ENCODE results near the gene RAX2. TPM values are rescaled to one million over a fixed set of nuclear protein-coding genes. Genes with fewer than 3 reads are reported as not detected.

RAX2 gene
- total and polyA plus RNA-seq, 2 donors from 2014 or later, result not detected

GRCh38 chr19:3781603-3782002 lies 9.6 kb upstream of the RAX2 start:
- H3K4me3 ChIP-seq (ENCODE audit: low read length in 3 of 3), result no peak overlapping the region
- DNase-seq (no peak), FAIRE-seq (no peak)
- no peak overlapping the region for H3K27ac ChIP-seq (ENCODE audit: low read depth in 2 of 2, low read length in 2 of 2)
- H3K9me3 ChIP-seq (ENCODE audit: control insufficient read depth in 2 of 3, insufficient read depth in 1 of 3, low read length in 3 of 3), result peaks cover 0 to 14% (median 3%) of the 10 kb centered on the region in 3 donors
- H3K36me3 ChIP-seq (ENCODE audit: control insufficient read depth in 2 of 3, insufficient read depth in 3 of 3, low read length in 3 of 3), result no peaks in the 10 kb centered on the region
- TF ChIP-seq, protein P1, sequence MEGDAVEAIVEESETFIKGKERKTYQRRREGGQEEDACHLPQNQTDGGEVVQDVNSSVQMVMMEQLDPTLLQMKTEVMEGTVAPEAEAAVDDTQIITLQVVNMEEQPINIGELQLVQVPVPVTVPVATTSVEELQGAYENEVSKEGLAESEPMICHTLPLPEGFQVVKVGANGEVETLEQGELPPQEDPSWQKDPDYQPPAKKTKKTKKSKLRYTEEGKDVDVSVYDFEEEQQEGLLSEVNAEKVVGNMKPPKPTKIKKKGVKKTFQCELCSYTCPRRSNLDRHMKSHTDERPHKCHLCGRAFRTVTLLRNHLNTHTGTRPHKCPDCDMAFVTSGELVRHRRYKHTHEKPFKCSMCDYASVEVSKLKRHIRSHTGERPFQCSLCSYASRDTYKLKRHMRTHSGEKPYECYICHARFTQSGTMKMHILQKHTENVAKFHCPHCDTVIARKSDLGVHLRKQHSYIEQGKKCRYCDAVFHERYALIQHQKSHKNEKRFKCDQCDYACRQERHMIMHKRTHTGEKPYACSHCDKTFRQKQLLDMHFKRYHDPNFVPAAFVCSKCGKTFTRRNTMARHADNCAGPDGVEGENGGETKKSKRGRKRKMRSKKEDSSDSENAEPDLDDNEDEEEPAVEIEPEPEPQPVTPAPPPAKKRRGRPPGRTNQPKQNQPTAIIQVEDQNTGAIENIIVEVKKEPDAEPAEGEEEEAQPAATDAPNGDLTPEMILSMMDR (IDR thresholded peaks at IDR 0.05; ENCODE audit: borderline replicate concordance, extremely low read depth, insufficient read depth), result no peak
- no peaks in the 10 kb centered on the region for H3K4me1 ChIP-seq (ENCODE audit: control insufficient read depth in 2 of 3, insufficient read depth in 2 of 3, low read depth in 1 of 3, low read length in 3 of 3)
- intact Hi-C loops (cut with DNase I), result no loop called here
- peaks cover 2% of the 10 kb centered on the region for H3K27me3 ChIP-seq (ENCODE audit: control insufficient read depth, insufficient read depth, low read length)
- H3K9ac ChIP-seq (ENCODE audit: low read length in 3 of 3), result no peak overlapping the region

GRCh38 chr19:3780786-3781304 lies 8.8 kb upstream of the RAX2 start:
- no peak for FAIRE-seq
- Histone ChIP-seq H3K36me3 (ENCODE audit: control insufficient read depth in 2 of 3, insufficient read depth in 3 of 3, low read length in 3 of 3) (no peaks in the 10 kb centered on the region), H3K4me1 (ENCODE audit: control insufficient read depth in 2 of 3, insufficient read depth in 2 of 3, low read depth in 1 of 3, low read length in 3 of 3) (no peaks in the 10 kb centered on the region), H3K9me3 (ENCODE audit: control insufficient read depth in 2 of 3, insufficient read depth in 1 of 3, low read length in 3 of 3) (peaks cover 0 to 14% (median 3%) of the 10 kb centered on the region in 3 donors), H3K27me3 (ENCODE audit: control insufficient read depth, insufficient read depth, low read length) (peaks cover 2% of the 10 kb centered on the region), H3K27ac (ENCODE audit: low read depth in 2 of 2, low read length in 2 of 2) (no peak overlapping the region), H3K4me3 (ENCODE audit: low read length in 3 of 3) (no peak overlapping the region), H3K9ac (ENCODE audit: low read length in 3 of 3) (no peak overlapping the region)
- TF ChIP-seq, protein P1 (IDR thresholded peaks at IDR 0.05; ENCODE audit: borderline replicate concordance, extremely low read depth, insufficient read depth), result no peak
- DNase-seq, result no peak
- intact Hi-C loops (cut with DNase I), result no loop called here

DNA sequence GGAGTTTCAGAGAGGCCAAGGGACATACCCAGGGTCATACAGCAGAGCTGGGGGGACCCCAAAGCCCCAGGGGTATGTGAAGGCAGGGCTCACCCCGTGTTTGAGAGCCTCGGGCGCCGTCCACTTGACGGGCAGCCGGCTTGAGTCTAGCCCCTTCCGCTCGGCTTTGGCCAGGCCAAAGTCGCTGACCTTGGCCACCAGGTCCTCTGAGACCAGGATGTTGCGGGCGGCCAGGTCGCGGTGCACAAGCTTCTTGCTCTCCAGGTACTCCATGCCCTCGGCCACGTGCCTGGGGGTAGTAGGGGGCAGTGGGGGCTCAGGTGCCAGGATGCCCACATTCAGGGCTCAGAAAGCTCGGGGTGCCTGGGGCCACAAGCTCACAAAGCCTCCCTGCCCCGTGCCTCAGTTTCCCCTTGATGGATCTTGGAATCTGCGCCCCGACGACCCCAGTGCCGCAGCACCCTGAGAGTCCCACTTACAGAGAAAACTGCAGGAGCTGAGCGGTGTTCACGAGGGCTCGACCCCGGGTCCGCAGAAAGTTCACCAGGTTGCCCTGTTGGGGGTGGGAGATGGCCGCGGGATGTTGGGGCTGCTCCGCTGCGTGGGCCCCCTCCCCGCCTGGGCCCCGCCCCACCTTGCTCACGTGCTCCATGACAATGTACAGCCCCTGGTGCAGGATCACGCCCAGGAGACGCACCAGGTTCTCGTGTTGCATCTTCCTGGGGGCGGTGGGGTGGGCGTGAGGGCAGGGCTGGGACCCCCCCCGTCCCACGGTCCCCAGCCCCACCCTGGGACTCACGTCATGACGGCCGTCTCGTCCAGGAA lies 7.1 kb upstream of the RAX2 start:
- Histone ChIP-seq H3K9ac (ENCODE audit: low read length in 3 of 3) (no peak overlapping the region), H3K4me3 (ENCODE audit: low read length in 3 of 3) (no peak overlapping the region)

More for the DNA sequence above, 7.1 kb upstream of the RAX2 start:
- FAIRE-seq, result no peak
- no peaks in the 10 kb centered on the region for H3K27me3 ChIP-seq (ENCODE audit: control insufficient read depth, insufficient read depth, low read length)
- H3K27ac ChIP-seq (ENCODE audit: low read depth in 2 of 2, low read length in 2 of 2), result no peak overlapping the region
- TF ChIP-seq, protein P1 (IDR thresholded peaks at IDR 0.05; ENCODE audit: borderline replicate concordance, extremely low read depth, insufficient read depth), result no peak
- peaks cover 0 to 14% (median 3%) of the 10 kb centered on the region in 3 donors for H3K9me3 ChIP-seq (ENCODE audit: control insufficient read depth in 2 of 3, insufficient read depth in 1 of 3, low read length in 3 of 3)
- peak in 1 of 5 donors; percentile 65 for DNase-seq
- intact Hi-C loops (cut with DNase I), result no loop called here
- H3K4me1 ChIP-seq (ENCODE audit: control insufficient read depth in 2 of 3, insufficient read depth in 2 of 3, low read depth in 1 of 3, low read length in 3 of 3), result no peaks in the 10 kb centered on the region
- no peaks in the 10 kb centered on the region for H3K36me3 ChIP-seq (ENCODE audit: control insufficient read depth in 2 of 3, insufficient read depth in 3 of 3, low read length in 3 of 3)
